GM21737 (cell line): ENCODE results near the gene FBLN1.
"Not testable (repeated sequence)": the region's sequence is repeated elsewhere in the genome, so short reads cannot be mapped to it uniquely, and the experiment has no call there.

Source experiments
- ATAC-seq: cut with Tn5 transposase; IDR thresholded peaks from one replicate; pipeline ENCODE4 v1.9.1; 2021; ENCODE audit warnings: mild to moderate bottlenecking, moderate library complexity; ENCODE audit not compliant: unreplicated experiment

The FBLN1 gene

GRCh38 chr22:45602004-45602733, 99.5 kb downstream of the FBLN1 start:
- no peak for ATAC-seq

- ATAC-seq = no peak
Measured at GRCh38 chr22:45602824-45603595, 100.3 kb downstream of the FBLN1 start.

- ATAC-seq = no peak
Measured at GRCh38 chr22:45603619-45604018, 100.9 kb downstream of the FBLN1 start.

- not testable (repeated sequence) for ATAC-seq
Measured at GRCh38 chr22:45608045-45608444, 105.4 kb downstream of the FBLN1 start.

GRCh38 chr22:45608763-45609180, 106.1 kb downstream of the FBLN1 start:
- no peak for ATAC-seq

- no peak for ATAC-seq
Measured at GRCh38 chr22:45612451-45612901, 109.8 kb downstream of the FBLN1 start.

- ATAC-seq = no peak
Measured at GRCh38 chr22:45612940-45613339, 110.3 kb downstream of the FBLN1 start.

- no peak for ATAC-seq
Measured at GRCh38 chr22:45615364-45615763, 112.7 kb downstream of the FBLN1 start.

- ATAC-seq = no peak
Measured at GRCh38 chr22:45616432-45616831, 113.7 kb downstream of the FBLN1 start.

GRCh38 chr22:45617948-45618347, 115.3 kb downstream of the FBLN1 start:
- no peak for ATAC-seq

GRCh38 chr22:45620706-45621105, 118.0 kb downstream of the FBLN1 start:
- ATAC-seq = no peak

- no peak for ATAC-seq
Measured at GRCh38 chr22:45621836-45622600, 119.3 kb downstream of the FBLN1 start.

GRCh38 chr22:45623464-45624145, 120.9 kb downstream of the FBLN1 start:
- not testable (repeated sequence) for ATAC-seq

GRCh38 chr22:45626198-45626651, 123.5 kb downstream of the FBLN1 start:
- ATAC-seq = no peak

- ATAC-seq = no peak
Measured at GRCh38 chr22:45627489-45628233, 125.0 kb downstream of the FBLN1 start.

- no peak for ATAC-seq
Measured at GRCh38 chr22:45628515-45628914, 125.8 kb downstream of the FBLN1 start.

- no peak for ATAC-seq
Measured at GRCh38 chr22:45629469-45630089, 126.9 kb downstream of the FBLN1 start.

GRCh38 chr22:45630436-45630835, 127.8 kb downstream of the FBLN1 start:
- ATAC-seq = no peak

- ATAC-seq = no peak
Measured at GRCh38 chr22:45631140-45631840, 128.6 kb downstream of the FBLN1 start.
